Measurements from ENCODE around the gene MAGT1. TPM values are rescaled to one million over a fixed set of nuclear protein-coding genes. Genes with fewer than 3 reads are reported as not detected.
"Not testable (repeated sequence)": the region's sequence is repeated elsewhere in the genome, so short reads cannot be mapped to it uniquely, and the experiment has no call there.

Gene MAGT1
- total RNA-seq, 3 donors from 2014 or later: 36.8 to 55.3 (median 43.3) TPM

GRCh38 chrX:77935886-77936285, 40.7 kb upstream of the MAGT1 start:
- DNase-seq (no peak), ATAC-seq (no peak)
- TF ChIP-seq CTCF (IDR thresholded peaks at IDR 0.05): no peak
- no peaks in the 10 kb centered on the region for H3K36me3 ChIP-seq (ENCODE audit: low read depth)
- intact Hi-C loops (cut with DNase I, micrococcal nuclease): no loop called here
- no peak overlapping the region for H3K4me3 ChIP-seq
- no peaks in the 10 kb centered on the region for H3K4me1 ChIP-seq (ENCODE audit: low read depth)
- H3K9me3 ChIP-seq: no peaks in the 10 kb centered on the region

GRCh38 chrX:77930581-77930980, 35.3 kb upstream of the MAGT1 start:
- no peaks in the 10 kb centered on the region for H3K36me3 ChIP-seq (ENCODE audit: low read depth)
- ATAC-seq (no peak), DNase-seq (no peak)
- no peak overlapping the region for H3K4me3 ChIP-seq
- no peaks in the 10 kb centered on the region for H3K9me3 ChIP-seq
- TF ChIP-seq CTCF (IDR thresholded peaks at IDR 0.05): no peak
- intact Hi-C loops (cut with DNase I, micrococcal nuclease): no loop called here
- H3K4me1 ChIP-seq (ENCODE audit: low read depth): peaks cover 4% of the 10 kb centered on the region

- DNase-seq: no peak
- TF ChIP-seq CTCF (IDR thresholded peaks at IDR 0.05): no peak
- Histone ChIP-seq H3K4me1 (ENCODE audit: low read depth) (peaks cover 4% of the 10 kb centered on the region), H3K36me3 (ENCODE audit: low read depth) (no peaks in the 10 kb centered on the region), H3K9me3 (no peaks in the 10 kb centered on the region), H3K4me3 (no peak overlapping the region)
- peak; percentile 23 for ATAC-seq
- intact Hi-C loops (cut with DNase I, micrococcal nuclease): no loop called here
Observed at GRCh38 chrX:77925764-77926163, 30.5 kb upstream of the MAGT1 start.

GRCh38 chrX:77924320-77924859, 29.2 kb upstream of the MAGT1 start:
- TF ChIP-seq CTCF (IDR thresholded peaks at IDR 0.05): no peak
- intact Hi-C loops (cut with DNase I, micrococcal nuclease): no loop called here
- H3K9me3 ChIP-seq: no peaks in the 10 kb centered on the region
- no peak overlapping the region for H3K4me3 ChIP-seq
- H3K36me3 ChIP-seq (ENCODE audit: low read depth): no peaks in the 10 kb centered on the region
- ATAC-seq: no peak
- peaks cover 4% of the 10 kb centered on the region for H3K4me1 ChIP-seq (ENCODE audit: low read depth)
- no peak for DNase-seq

GRCh38 chrX:77922787-77923186, 27.6 kb upstream of the MAGT1 start:
- intact Hi-C loops (cut with DNase I, micrococcal nuclease): no loop called here
- no peak for TF ChIP-seq CTCF (IDR thresholded peaks at IDR 0.05)
- Histone ChIP-seq H3K4me1 (ENCODE audit: low read depth) (peaks cover 4% of the 10 kb centered on the region), H3K4me3 (no peak overlapping the region), H3K36me3 (ENCODE audit: low read depth) (no peaks in the 10 kb centered on the region), H3K9me3 (no peaks in the 10 kb centered on the region)
- no peak for ATAC-seq
- no peak for DNase-seq

- H3K36me3 ChIP-seq (ENCODE audit: low read depth); H3K9me3 ChIP-seq; DNase-seq; ATAC-seq; intact Hi-C loops (cut with DNase I, micrococcal nuclease); H3K4me1 ChIP-seq (ENCODE audit: low read depth); H3K4me3 ChIP-seq: not testable (repeated sequence)
Observed at GRCh38 chrX:77919370-77919769, 24.1 kb upstream of the MAGT1 start.
